GM21526 (cell line): ENCODE measurements around the gene UGCG.

Experiments
- ATAC-seq: cut with Tn5 transposase; IDR thresholded peaks from one replicate; pipeline ENCODE4 v1.9.1; 2021; ENCODE audit warnings: moderate library complexity; ENCODE audit not compliant: unreplicated experiment, low FRiP score

The UGCG gene

DNA sequence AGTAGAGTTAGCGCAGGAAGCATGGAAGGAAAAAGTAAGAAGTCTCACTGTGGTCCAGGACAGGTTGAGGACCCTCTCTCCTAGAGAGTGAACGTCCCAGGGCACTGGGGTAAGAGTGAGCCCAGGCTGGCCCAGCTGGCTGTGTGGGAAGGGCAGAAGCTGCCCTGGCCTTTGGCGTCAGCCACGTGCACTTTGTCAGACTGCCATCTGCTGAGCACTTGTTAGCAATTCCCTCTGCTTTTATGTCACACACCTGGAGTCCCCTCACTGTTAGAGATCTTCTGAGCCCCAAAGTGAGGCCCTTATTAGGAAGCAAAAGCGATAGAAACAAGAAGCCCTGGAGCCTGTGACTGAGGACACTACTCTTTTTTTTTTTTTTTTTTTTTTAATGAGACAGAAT lies 79.1 kb downstream of the UGCG start:
- no peak for ATAC-seq

DNA sequence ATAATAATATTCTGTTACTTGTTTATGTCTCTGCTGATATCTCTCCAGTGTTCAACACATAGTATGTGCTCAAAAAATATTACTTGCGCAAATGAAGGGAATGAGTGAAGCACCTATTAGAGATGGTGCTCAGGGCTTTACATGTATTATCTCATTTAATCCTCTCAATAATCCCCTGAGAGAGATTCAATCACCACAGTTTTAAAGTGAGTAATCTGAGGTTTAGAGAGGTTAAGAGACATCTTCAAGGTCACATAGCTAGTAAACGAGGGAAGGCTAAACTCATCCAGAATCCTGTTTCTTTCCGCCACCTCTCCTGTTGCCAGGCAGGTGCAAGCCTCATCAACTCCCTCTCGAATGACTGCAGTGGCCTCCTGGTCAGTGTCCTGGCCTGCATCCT lies 82.0 kb downstream of the UGCG start:
- ATAC-seq = no peak

DNA sequence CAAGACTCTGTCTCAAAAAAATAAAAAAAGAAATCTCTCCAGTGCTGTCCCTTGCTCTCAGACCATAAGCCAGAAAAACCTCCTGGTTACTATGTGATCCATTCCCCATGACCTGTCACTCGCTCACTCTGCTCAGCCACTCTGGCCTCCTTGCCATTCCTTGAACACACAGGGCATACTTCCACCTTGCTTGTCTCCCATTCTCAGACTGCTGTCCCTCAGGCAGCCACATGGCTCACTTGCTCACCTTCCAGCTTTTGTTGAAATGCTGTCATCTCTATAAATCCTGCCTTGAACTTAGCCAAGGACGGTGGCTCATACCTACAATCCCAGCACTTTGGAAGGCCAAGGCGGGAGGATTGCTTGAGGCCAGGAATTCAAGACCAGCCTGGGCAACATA lies 82.9 kb downstream of the UGCG start:
- ATAC-seq = no peak

DNA sequence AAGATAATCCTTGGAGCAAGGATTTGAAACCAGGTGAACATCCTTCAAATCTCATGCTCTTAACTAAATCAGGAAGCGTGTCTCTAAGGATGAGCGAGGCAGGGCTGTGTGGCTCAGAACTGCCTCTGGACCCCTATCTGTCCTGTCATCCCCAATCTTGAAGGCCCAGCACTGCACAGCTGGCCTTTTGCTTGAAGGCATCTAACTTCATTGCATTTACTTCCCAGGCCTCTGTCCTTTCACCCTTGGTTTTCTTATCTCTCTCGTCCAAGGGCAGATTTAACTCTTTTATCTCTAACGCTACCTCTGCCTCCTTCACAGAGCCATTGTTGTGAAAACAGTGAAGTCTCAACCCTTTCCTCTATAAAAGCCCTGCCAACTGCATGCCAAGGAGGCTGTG lies 83.8 kb downstream of the UGCG start:
- no peak for ATAC-seq

DNA sequence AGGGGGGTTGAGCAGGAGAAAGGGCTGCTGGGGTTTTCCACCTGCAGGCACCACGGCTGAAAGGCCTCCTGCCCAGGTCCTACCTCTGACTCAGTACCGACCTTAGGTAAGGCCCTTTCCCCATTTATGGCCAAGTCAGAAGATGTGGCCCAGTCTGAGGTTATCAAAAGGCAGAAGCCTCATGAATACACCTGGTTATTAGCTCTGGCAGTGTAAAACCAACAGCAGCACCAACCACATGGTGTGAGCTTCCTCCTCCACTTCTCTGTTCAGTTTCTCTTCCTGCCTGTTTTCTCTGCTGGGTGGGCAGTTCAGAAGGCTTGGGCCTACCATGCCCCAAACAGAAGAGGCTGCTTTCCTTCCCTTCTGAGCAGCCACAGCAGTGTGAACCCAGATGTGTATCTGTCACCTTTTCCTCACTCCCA lies 86.9 kb downstream of the UGCG start:
- ATAC-seq = peak; percentile 56

DNA sequence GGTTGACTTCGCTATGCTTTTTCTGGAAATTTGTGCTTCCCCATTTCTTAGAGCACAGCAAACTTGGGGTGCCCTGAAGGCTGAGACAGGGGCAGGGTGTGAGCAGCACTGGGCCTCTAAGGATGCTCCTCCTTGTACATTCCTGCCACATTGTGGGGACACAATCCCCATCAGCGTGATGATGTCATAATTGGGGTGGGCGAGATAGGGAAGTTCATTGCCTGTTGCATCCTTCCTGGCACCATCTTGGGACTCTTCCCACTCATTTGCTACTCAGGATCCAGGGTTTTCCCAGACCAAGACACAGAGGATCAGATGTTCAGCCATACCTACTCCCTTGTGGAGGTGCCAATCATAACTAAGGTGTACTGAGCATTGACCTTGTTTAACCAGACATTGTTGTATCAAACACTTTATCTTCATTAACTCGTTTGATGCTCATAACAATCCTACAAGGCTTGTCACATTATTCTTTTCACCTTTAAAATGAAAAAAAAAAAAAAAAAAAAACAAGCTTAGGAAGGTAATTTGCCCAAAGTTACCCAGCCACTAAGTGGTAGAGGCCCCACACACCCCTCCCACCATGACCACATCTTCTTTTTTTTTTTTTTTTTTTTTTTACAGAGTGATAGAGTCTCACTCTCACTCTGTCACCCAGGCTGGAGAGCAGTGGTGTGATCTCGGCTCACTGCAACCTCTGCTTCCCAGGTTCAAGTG lies 87.6 kb downstream of the UGCG start:
- ATAC-seq = no peak
